GM19397 (cell line): ENCODE measurements around the gene CDHR1.

Source experiments
- ATAC-seq: cut with Tn5 transposase; IDR thresholded peaks from one replicate; pipeline ENCODE4 v1.9.1; 2021; ENCODE audit warnings: mild to moderate bottlenecking, moderate library complexity; ENCODE audit not compliant: unreplicated experiment

CDHR1 gene

DNA sequence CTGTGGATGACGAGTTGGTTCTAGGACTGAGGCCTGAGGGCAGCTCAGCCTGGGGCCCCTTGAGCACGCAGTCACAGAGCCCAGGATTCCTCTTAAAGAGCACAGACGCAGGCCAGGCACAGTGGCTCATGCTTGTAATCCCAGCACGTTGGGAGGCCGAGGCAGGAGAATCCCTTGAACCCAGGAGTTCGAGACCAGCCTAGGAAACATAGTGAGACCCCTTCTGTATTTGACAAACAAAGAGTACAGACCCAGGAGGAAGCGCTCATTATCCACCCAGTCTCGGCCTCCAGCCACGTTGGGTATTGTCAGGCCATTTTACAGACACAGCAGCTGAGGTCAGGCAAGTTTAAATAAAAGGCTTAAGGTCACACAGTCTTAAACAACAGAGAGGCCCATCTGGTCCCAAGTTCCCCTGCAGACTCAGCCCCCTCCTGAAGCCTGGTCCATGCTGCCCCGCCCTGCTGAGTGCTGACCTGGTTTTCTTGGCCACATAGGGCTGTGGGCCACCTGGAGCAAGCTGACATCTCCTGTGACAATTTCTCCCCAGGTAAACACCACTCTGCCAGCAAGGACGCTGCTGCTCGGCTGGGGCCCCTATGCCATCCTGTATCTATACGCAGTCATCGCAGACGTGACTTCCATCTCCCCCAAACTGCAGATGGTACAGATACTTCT, 63.1 kb downstream of the CDHR1 start:
- ATAC-seq, result no peak

DNA sequence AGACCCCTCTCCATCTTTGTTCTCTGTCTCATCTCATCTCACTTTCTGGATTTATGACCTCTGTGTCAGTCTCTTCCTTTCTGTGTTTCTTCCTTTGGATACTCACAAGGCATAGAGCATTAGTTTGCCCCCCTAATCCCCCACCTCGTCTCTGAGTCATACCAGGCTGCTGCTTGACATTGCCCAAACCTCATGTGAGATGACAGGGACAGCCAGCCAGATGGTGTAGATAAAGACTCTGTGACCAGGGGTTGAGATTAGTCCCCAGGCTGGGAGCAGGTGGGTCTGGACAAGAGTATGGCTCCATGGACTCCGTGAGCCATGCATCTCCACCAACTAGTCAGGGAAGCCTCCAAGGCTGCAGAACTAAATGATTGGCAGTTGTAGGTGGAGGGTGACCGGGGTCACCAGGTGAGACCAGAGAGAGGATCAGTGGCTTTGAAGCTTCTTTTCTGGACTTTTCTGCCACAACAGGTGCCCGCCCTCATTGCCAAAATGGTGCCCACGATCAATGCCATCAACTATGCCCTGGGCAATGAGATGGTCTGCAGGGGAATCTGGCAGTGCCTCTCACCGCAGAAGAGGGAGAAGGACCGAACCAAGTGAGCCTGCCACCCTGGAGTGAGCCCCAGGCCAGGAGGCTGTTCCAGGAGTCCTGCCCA, 63.8 kb downstream of the CDHR1 start:
- no peak for ATAC-seq

DNA sequence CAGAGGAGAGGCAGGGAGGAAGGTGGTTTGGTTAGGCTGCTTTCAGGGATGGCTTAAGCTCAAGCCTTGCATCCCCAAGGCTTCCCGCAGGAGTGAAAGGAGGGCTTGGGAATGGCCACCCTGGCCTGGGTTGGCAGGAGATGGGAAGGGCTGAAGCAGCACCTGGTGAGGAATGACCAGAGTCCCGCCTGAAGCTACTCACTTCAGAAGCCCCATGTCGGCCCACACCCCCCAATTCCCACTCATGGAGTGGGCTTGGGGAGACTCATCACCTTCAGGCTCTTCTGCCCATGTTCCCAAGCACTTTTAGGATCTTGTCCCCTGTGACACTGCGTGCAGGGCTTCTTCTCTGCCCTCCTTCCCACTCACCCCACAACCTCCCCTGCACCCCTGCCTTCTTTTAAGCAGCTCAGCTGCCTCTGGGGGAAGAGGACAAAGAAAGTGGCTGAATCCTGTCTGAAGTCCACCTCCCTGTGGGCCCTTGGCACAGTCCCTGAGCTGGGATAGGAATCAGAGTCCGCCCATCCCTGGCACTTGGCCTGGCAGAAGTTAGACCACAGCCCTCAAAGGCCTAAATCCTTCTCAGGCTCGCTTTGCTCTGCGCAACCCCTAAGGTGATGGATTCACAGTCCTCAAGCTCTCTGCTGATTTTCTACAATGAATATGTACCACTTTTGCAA, 67.0 kb downstream of the CDHR1 start:
- no peak for ATAC-seq

DNA sequence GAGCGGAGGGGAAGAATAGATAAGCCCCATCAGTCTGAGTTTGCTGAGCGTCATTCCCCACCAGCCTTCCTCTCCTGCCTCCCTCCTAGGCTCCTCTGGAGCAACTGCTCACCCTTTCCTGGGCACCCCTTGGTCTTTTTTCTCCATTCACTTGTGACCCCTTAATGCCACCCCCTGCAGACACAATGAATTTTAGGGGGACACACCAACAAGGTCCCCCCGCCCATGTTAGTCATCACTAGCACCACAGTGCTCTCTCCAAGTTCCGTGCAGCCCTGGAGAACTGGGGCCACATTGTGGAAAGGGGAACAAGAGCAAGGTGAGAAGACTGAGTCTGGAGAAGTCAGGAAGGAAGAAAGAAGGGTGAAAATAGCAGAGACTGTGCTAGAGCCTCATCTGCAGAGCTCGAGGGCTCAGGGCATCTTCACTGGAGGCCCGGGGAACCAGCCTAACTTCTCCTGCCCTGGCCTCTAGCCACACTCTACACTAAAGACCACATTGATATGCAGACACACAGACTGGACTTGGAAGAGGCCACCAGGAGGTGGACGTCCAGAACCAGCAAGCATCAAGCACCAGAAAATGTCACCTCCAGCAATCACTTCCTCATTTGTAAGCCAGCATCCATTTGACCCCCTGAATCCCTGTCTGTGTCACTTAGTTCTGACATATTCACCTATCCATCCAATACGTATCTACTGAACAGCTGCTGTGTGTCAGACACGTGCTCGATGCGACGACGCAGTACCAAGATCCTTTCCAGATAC, 68.0 kb downstream of the CDHR1 start:
- ATAC-seq, result no peak

DNA sequence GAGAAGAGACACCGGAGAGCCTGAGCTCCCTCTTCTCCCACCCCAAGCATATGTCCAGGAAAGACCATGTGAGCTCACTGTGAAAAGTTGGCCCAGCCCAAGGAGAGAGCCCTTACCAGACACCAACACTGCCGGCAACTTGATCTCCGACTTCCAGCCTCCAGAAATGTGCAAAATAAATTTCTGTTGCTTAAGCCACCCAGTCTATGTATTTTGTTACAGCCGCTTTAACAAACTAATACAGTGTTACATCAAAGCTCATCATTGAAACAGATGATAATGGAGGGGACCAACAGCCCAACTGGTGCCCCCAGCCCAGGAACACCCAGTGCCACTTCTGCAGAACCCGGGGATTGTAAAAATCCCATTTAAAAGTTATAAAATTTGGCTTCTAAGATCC, 69.4 kb downstream of the CDHR1 start:
- no peak for ATAC-seq

DNA sequence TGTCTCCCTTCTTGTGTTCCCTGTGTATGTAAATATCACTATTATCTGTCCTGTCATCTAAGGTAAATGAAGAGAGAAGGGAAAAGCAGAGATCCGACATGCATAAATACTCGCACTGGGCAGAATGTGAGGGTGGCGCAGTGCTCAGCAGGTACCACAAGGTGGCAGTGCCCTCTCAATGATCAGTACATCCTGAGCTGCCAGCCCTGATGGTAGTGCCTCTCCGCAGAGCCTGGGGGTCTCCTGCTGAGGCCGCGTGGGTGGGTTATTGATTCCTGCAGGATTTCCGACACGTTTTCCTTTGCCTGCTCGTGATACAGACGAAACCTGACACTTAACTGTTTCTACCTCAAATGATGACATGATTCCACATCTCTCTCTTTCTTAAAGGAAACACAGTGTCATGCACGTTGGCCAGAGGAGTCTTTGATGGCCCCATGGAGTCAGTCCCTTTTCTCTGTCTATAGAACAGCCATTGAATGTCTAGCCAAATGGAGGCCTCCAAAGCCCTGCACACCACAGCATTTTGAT, 70.3 kb downstream of the CDHR1 start:
- peak; percentile 90 for ATAC-seq

DNA sequence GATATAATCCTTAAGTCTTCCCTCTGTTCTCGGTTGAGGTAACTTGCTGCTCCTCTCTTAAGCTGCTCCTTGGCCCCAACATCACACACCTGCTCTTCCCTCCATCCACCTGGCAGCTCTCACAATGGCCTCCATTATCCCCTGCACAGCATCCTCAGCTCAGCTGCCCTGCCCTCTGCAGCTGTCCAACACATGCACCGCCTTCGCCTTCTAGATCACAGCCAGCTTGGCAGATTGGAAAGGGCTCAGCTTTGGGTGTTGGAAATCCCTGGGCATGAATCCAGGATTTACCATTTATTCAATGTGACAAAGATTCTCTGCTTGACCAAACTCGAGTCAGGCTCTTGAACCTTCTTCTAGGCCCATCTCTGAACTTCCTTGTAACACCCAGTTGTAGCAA, 71.1 kb downstream of the CDHR1 start:
- ATAC-seq, result no peak

DNA sequence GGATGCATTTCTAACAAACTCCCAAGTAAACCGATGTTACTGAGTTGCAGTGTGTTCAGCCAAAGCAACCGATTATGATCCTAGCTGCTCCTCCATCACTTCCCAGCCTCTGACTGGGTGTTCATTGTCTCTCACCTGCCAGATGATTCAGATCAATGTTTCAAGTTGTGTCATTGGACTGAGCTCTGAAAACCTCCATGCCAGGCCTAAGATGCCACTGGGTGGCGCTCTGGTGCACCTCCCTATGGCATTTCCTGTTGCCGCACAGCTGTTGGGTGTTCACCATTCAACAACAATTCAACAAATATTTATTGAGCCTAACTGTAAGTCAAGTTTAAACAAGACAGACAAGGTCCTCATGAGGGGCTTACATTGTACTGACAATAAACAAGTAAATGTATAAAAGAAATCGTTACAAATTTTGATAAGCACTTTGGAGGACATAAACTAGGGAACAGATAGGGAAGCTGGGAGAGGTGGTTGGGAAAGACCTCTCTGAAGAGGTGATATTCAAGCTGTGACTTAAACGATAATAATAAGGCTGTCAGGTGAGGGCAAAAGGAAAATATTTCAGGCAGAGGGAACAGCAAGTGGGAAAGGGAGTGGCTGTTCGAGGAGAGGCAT, 73.3 kb downstream of the CDHR1 start:
- no peak for ATAC-seq

DNA sequence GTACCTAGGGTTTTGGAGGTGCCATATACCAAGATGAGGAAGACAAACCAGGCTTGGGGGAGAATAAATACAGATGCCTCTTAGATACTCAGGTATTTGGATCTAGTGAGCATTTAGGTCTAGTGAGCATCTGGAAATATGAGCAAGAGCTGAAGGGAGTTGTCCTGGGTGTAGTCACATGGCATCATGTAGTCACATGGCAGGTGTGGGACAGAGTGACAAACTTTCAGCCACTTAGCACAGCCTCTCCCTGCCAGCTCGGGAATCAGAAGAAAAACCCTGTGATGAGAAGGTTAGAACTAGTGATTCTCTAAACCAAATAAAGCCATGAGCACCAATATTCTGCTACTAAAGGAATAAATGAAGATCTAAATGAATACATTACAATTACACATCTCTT, 74.8 kb downstream of the CDHR1 start:
- no peak for ATAC-seq
